ENCODE data around the gene TUBB2B. TPM values are rescaled to one million over a fixed set of nuclear protein-coding genes. Genes with fewer than 3 reads are reported as not detected.
"Not testable (repeated sequence)": the region's sequence is repeated elsewhere in the genome, so short reads cannot be mapped to it uniquely, and the experiment has no call there.

TUBB2B gene
- polyA plus RNA-seq, 3 donors = 0.15 to 3.5 TPM; not detected in 1

GRCh38 chr6:3183066-3183465, 44.4 kb downstream of the TUBB2B start:
- no peaks in the 10 kb centered on the region for H3K79me2 ChIP-seq (ENCODE audit: insufficient read depth, low read length)
- no peaks in the 10 kb centered on the region for H3K4me1 ChIP-seq (ENCODE audit: control insufficient read depth in 1 of 2, insufficient read depth in 2 of 2, low read length in 2 of 2)
- TF ChIP-seq, protein P1, sequence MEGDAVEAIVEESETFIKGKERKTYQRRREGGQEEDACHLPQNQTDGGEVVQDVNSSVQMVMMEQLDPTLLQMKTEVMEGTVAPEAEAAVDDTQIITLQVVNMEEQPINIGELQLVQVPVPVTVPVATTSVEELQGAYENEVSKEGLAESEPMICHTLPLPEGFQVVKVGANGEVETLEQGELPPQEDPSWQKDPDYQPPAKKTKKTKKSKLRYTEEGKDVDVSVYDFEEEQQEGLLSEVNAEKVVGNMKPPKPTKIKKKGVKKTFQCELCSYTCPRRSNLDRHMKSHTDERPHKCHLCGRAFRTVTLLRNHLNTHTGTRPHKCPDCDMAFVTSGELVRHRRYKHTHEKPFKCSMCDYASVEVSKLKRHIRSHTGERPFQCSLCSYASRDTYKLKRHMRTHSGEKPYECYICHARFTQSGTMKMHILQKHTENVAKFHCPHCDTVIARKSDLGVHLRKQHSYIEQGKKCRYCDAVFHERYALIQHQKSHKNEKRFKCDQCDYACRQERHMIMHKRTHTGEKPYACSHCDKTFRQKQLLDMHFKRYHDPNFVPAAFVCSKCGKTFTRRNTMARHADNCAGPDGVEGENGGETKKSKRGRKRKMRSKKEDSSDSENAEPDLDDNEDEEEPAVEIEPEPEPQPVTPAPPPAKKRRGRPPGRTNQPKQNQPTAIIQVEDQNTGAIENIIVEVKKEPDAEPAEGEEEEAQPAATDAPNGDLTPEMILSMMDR (IDR thresholded peaks at IDR 0.05) = no peak
- H3K9me3 Mint-ChIP-seq = peaks cover 0 to 3% (median 0%) of the 10 kb centered on the region in 7 donors
- no peak overlapping the region for H3K4me3 ChIP-seq (replicated peaks in 1 of 3; ENCODE audit: low read depth in 2 of 3, low read length in 3 of 3)
- H2AFZ ChIP-seq (ENCODE audit: insufficient read depth, low read depth, low read length, poor library complexity, severe bottlenecking) = no peak overlapping the region
- 91% methylated on average over 3 of the region's 4 CpGs for WGBS (ENCODE audit: insufficient coverage)
- H3K36me3 ChIP-seq (replicated peaks in 1 of 2; ENCODE audit: control insufficient read depth in 1 of 2, insufficient read depth in 2 of 2, low read length in 2 of 2) = no peaks in the 10 kb centered on the region
- intact Hi-C loops (cut with micrococcal nuclease) = no loop called here
- peaks cover 18 to 44% (median 23%) of the 10 kb centered on the region in 3 donors for H3K27me3 Mint-ChIP-seq (ENCODE audit: low read depth in 3 of 3)
- H3K27ac Mint-ChIP-seq = no peak overlapping the region
- no peak overlapping the region for H3K27ac ChIP-seq (ENCODE audit: low read depth in 1 of 2, low read length in 2 of 2)
- H3K4me2 ChIP-seq (replicated peaks; ENCODE audit: extremely low read depth, low read length, poor library complexity, severe bottlenecking) = no peak overlapping the region
- H3K4me3 Mint-ChIP-seq = no peak overlapping the region
- no peaks in the 10 kb centered on the region for H4K20me1 ChIP-seq (ENCODE audit: insufficient read depth, low read length)
- peaks cover 2 to 3% of the 10 kb centered on the region in 2 donors for H3K27me3 ChIP-seq (ENCODE audit: control insufficient read depth in 2 of 2, insufficient read depth in 2 of 2, low read length in 2 of 2)
- no peaks in the 10 kb centered on the region for H3K9me3 ChIP-seq (replicated peaks in 1 of 2; ENCODE audit: control insufficient read depth in 1 of 2, insufficient read depth in 1 of 2, low read length in 2 of 2)
- H3K36me3 Mint-ChIP-seq = no peaks in the 10 kb centered on the region
- DNase-seq = no peak
- H3K4me1 Mint-ChIP-seq = peaks cover 2% of the 10 kb centered on the region
- no peak overlapping the region for H3K9ac ChIP-seq (ENCODE audit: insufficient read depth, low read length, poor library complexity, severe bottlenecking)

DNA sequence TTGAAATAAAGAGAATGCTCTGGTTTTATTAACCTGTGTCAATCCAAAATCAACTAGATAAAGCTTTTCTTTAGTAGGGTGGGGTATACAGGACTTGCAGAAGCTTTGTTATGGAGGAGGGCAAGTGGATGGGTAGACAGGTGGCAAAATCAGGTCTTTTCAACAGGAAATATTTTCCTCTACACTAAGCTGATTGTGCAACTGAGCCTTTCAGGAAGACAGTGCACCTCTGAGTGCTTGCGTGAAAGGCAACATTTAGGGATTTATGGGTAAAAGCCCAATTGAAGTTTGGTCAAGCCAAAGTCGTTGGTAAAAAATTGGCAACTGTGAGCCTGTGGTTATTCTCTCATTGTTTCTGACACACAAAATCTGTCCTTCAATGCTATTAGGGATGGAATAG, 46.3 kb downstream of the TUBB2B start:
- no peaks in the 10 kb centered on the region for H3K36me3 Mint-ChIP-seq
- peaks cover 0 to 3% (median 0%) of the 10 kb centered on the region in 7 donors for H3K9me3 Mint-ChIP-seq
- Histone ChIP-seq H3K4me1 (ENCODE audit: control insufficient read depth in 1 of 2, insufficient read depth in 2 of 2, low read length in 2 of 2) (peaks cover 0 to 4% of the 10 kb centered on the region in 2 donors), H3K9ac (ENCODE audit: insufficient read depth, low read length, poor library complexity, severe bottlenecking) (no peak overlapping the region), H2AFZ (ENCODE audit: insufficient read depth, low read depth, low read length, poor library complexity, severe bottlenecking) (no peak overlapping the region), H3K27ac (ENCODE audit: low read depth in 1 of 2, low read length in 2 of 2) (no peak overlapping the region), H3K4me3 (replicated peaks in 1 of 3; ENCODE audit: low read depth in 2 of 3, low read length in 3 of 3) (no peak overlapping the region), H4K20me1 (ENCODE audit: insufficient read depth, low read length) (no peaks in the 10 kb centered on the region), H3K4me2 (replicated peaks; ENCODE audit: extremely low read depth, low read length, poor library complexity, severe bottlenecking) (no peak overlapping the region), H3K79me2 (ENCODE audit: insufficient read depth, low read length) (no peaks in the 10 kb centered on the region), H3K9me3 (replicated peaks in 1 of 2; ENCODE audit: control insufficient read depth in 1 of 2, insufficient read depth in 1 of 2, low read length in 2 of 2) (no peaks in the 10 kb centered on the region), H3K27me3 (ENCODE audit: control insufficient read depth in 2 of 2, insufficient read depth in 2 of 2, low read length in 2 of 2) (peaks cover 2 to 3% of the 10 kb centered on the region in 2 donors), H3K36me3 (replicated peaks in 1 of 2; ENCODE audit: control insufficient read depth in 1 of 2, insufficient read depth in 2 of 2, low read length in 2 of 2) (no peaks in the 10 kb centered on the region)
- intact Hi-C loops (cut with micrococcal nuclease) = no loop called here
- H3K27ac Mint-ChIP-seq = peak overlapping the region in 1 of 7 donors; percentile 40
- WGBS (ENCODE audit: insufficient coverage) = no CpG with 5 or more reads among the region's 2 CpGs
- H3K4me1 Mint-ChIP-seq = peaks cover 8% of the 10 kb centered on the region
- TF ChIP-seq, protein P1 (IDR thresholded peaks at IDR 0.05) = no peak
- peak overlapping the region in 1 of 2 donors; percentile 28 for H3K4me3 Mint-ChIP-seq
- peaks cover 9 to 35% (median 16%) of the 10 kb centered on the region in 3 donors for H3K27me3 Mint-ChIP-seq (ENCODE audit: low read depth in 3 of 3)
- DNase-seq = no peak

DNA sequence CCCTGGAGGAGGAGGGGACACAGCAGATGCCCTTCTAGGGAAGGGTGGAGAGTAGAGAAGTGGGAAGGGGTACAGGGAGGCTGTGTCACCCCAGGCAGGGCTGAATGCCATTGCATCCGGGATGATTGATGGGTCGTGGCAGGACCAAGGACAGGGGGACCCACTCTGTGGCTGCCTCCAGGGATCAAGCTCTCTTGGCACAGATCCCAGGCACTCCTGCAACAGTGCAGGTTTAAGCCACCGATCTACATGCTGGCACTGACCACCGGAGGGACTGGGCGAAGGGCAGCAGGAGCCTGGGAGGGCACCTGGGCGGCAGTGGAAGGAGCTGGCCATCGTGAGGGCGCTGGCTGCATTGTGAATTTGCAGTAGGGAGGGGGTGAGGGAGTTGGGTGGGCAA, 47.5 kb downstream of the TUBB2B start:
- WGBS (ENCODE audit: insufficient coverage) = 60% methylated on average over 2 of the region's 8 CpGs
- H3K27ac ChIP-seq (ENCODE audit: low read depth in 1 of 2, low read length in 2 of 2); H3K9me3 Mint-ChIP-seq; H3K36me3 ChIP-seq (replicated peaks in 1 of 2; ENCODE audit: control insufficient read depth in 1 of 2, insufficient read depth in 2 of 2, low read length in 2 of 2); H3K4me3 ChIP-seq (replicated peaks in 1 of 3; ENCODE audit: low read depth in 2 of 3, low read length in 3 of 3); H3K27me3 ChIP-seq (ENCODE audit: control insufficient read depth in 2 of 2, insufficient read depth in 2 of 2, low read length in 2 of 2); H3K36me3 Mint-ChIP-seq; H2AFZ ChIP-seq (ENCODE audit: insufficient read depth, low read depth, low read length, poor library complexity, severe bottlenecking); H3K4me1 ChIP-seq (ENCODE audit: control insufficient read depth in 1 of 2, insufficient read depth in 2 of 2, low read length in 2 of 2); H3K4me2 ChIP-seq (replicated peaks; ENCODE audit: extremely low read depth, low read length, poor library complexity, severe bottlenecking); H3K79me2 ChIP-seq (ENCODE audit: insufficient read depth, low read length); H4K20me1 ChIP-seq (ENCODE audit: insufficient read depth, low read length); H3K9ac ChIP-seq (ENCODE audit: insufficient read depth, low read length, poor library complexity, severe bottlenecking); H3K9me3 ChIP-seq (replicated peaks in 1 of 2; ENCODE audit: control insufficient read depth in 1 of 2, insufficient read depth in 1 of 2, low read length in 2 of 2); DNase-seq: not testable (repeated sequence)
- Mint-ChIP-seq H3K4me3 (peak overlapping the region; percentile 58 to 71), H3K27ac (peak overlapping the region in 1 of 7 donors; percentile 74), H3K4me1 (peaks cover 14% of the 10 kb centered on the region), H3K27me3 (ENCODE audit: low read depth in 3 of 3) (peaks cover 10 to 28% (median 13%) of the 10 kb centered on the region in 3 donors)
- intact Hi-C loops (cut with micrococcal nuclease) = loop anchor here in 1 of 2 donors (1.0 kb wide), 1 partner anchor 24 kb away; no protein-coding TSS in a partner anchor

Data from CD14-positive monocyte (primary cell).